ENCODE results near the gene ARMH4. TPM values are rescaled to one million over a fixed set of nuclear protein-coding genes. Genes with fewer than 3 reads are reported as not detected.

The ARMH4 gene
- total RNA-seq, 2 experiments from 2014 or later, result 0.43 TPM; not detected in 1

- Mint-ChIP-seq H3K9me3 (no peaks in the 10 kb centered on the region), H3K4me3 (no peak overlapping the region), H3K27me3 (ENCODE audit: low read depth) (peaks cover 9% of the 10 kb centered on the region), H3K4me1 (ENCODE audit: low read depth) (peaks cover 5% of the 10 kb centered on the region), H3K27ac (no peak overlapping the region), H3K36me3 (ENCODE audit: low read depth) (no peaks in the 10 kb centered on the region)
- intact Hi-C loops (cut with micrococcal nuclease), result loop anchor here (2.0 to 10.0 kb wide), 4 partner anchors 189 to 531 kb away; partner anchors contain the start of gene ARID4A
- CTCF ChIA-PET, result interaction anchor here (1.1 to 5.5 kb wide), 8 partner anchors 40 to 286 kb away, joined by 3 to 47 read pairs (median 5); partner anchors contain the start of gene TOMM20L
- no peak for DNase-seq
Observed at GRCh38 chr14:58109744-58110143, 42.3 kb downstream of the ARMH4 start.

DNA sequence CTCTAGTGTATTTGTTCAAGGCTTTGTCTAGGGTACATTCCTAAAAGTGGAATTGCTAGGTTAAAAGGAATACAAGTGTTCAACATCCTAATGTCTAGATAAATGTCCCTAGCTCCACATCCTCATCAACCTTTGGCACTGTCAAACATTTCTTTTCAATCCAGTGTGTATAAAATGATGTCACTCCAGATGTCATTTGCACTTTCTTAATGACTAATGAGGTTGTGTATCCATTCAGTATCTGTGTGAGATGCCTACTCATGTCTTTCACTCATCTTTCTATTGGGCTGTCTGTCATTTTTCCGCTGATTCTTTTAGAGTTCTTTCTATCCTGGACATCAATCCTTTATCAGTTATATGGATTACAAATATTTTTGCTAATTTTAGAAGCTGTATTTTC lies 43.3 kb downstream of the ARMH4 start:
- Mint-ChIP-seq H3K27ac (no peak overlapping the region), H3K27me3 (ENCODE audit: low read depth) (peaks cover 7% of the 10 kb centered on the region), H3K4me3 (no peak overlapping the region), H3K36me3 (ENCODE audit: low read depth) (no peaks in the 10 kb centered on the region), H3K9me3 (no peaks in the 10 kb centered on the region), H3K4me1 (ENCODE audit: low read depth) (peaks cover 5% of the 10 kb centered on the region)
- CTCF ChIA-PET, result interaction anchor here (0.6 to 5.5 kb wide), 8 partner anchors 25 to 287 kb away, joined by 4 to 47 read pairs (median 5); partner anchors contain the start of gene TOMM20L
- intact Hi-C loops (cut with micrococcal nuclease), result loop anchor here (1.0 to 10.0 kb wide), 10 partner anchors 58 to 947 kb away; partner anchors contain the start of genes ARID4A and TOMM20L
- no peak for DNase-seq

DNA sequence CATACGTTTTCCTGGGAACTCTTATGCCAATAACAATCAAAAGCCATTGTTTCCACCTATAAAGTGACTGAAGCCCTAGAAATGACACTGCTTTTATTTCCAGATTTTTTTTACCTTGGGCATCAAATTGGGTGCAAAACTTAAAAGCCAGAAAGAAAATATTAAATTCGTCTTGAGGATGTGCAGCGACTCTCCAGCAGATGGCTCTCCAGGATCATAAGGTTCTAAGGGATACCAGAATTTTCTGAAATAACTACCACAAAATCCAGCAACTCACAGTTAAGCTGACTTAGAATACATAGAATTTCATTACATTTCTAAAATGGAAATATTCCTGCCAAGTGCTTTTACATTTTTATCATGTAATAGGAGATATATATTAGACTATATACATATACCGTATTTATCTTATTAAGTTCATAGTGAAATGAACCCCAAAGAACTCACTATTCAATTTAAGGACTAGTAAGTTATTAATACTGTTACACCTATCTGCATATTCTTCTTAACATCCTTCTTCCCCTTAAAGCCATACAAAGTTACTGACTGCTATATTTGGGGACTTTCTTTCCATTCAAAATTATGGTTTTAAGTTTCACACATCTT lies 44.0 kb downstream of the ARMH4 start:
- peaks cover 7% of the 10 kb centered on the region for H3K27me3 Mint-ChIP-seq (ENCODE audit: low read depth)
- no peaks in the 10 kb centered on the region for H3K36me3 Mint-ChIP-seq (ENCODE audit: low read depth)
- intact Hi-C loops (cut with micrococcal nuclease), result loop anchor here (1.0 to 10.0 kb wide), 10 partner anchors 58 to 947 kb away; partner anchors contain the start of genes ARID4A and TOMM20L
- no peak overlapping the region for H3K27ac Mint-ChIP-seq
- H3K9me3 Mint-ChIP-seq, result no peaks in the 10 kb centered on the region
- no peak overlapping the region for H3K4me3 Mint-ChIP-seq
- peak; percentile 65 for DNase-seq
- CTCF ChIA-PET, result interaction anchor here (0.6 to 5.5 kb wide), 6 partner anchors 26 to 947 kb away, joined by 3 to 47 read pairs (median 5); partner anchors contain the start of gene TOMM20L
- peaks cover 5% of the 10 kb centered on the region for H3K4me1 Mint-ChIP-seq (ENCODE audit: low read depth)

DNA sequence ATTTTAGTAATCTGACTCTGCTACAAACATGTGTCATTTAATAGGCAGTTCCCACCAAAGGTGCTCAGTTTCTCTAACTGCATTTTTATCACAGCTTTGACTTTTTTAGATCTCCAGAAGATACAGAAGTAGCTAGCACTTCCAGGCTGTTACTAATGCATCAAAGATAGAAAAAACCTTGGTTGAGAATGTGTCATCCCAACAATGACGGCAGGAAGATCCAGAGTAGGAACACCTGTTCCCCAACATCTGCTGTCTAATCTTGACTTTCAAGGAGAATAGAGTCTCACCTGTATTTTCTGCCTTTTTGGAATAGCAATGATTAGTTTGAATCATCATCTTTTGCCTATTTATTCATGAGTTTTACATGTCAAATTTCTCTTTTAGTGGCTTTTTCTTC lies 45.0 kb downstream of the ARMH4 start:
- Mint-ChIP-seq H3K9me3 (no peaks in the 10 kb centered on the region), H3K4me1 (ENCODE audit: low read depth) (peaks cover 5% of the 10 kb centered on the region), H3K36me3 (ENCODE audit: low read depth) (no peaks in the 10 kb centered on the region), H3K27ac (no peak overlapping the region), H3K27me3 (ENCODE audit: low read depth) (peaks cover 7% of the 10 kb centered on the region), H3K4me3 (no peak overlapping the region)
- intact Hi-C loops (cut with micrococcal nuclease), result loop anchor here (10.0 kb wide), 1 partner anchor 358 kb away; no protein-coding TSS in a partner anchor
- CTCF ChIA-PET, result interaction anchor here (0.6 to 5.5 kb wide), 2 partner anchors 36 to 61 kb away, joined by 4 to 47 read pairs; no protein-coding TSS in a partner anchor
- DNase-seq, result no peak

- no peak overlapping the region for H3K27ac Mint-ChIP-seq
- DNase-seq, result no peak
- H3K36me3 Mint-ChIP-seq (ENCODE audit: low read depth), result no peaks in the 10 kb centered on the region
- CTCF ChIA-PET, result interaction anchor here (5.5 kb wide), 1 partner anchor 62 kb away, joined by 47 read pairs; no protein-coding TSS in a partner anchor
- H3K4me1 Mint-ChIP-seq (ENCODE audit: low read depth), result peaks cover 5% of the 10 kb centered on the region
- peaks cover 7% of the 10 kb centered on the region for H3K27me3 Mint-ChIP-seq (ENCODE audit: low read depth)
- no peaks in the 10 kb centered on the region for H3K9me3 Mint-ChIP-seq
- intact Hi-C loops (cut with micrococcal nuclease), result loop anchor here (10.0 kb wide), 1 partner anchor 358 kb away; no protein-coding TSS in a partner anchor
- H3K4me3 Mint-ChIP-seq, result no peak overlapping the region
Observed at GRCh38 chr14:58106446-58106845, 45.6 kb downstream of the ARMH4 start.

GRCh38 chr14:58104808-58105207 lies 47.2 kb downstream of the ARMH4 start:
- H3K36me3 Mint-ChIP-seq (ENCODE audit: low read depth), result no peaks in the 10 kb centered on the region
- H3K4me1 Mint-ChIP-seq (ENCODE audit: low read depth), result peaks cover 5% of the 10 kb centered on the region
- no peak overlapping the region for H3K4me3 Mint-ChIP-seq
- CTCF ChIA-PET, result interaction anchor here (0.7 kb wide), 1 partner anchor 150 kb away, joined by 3 read pairs; no protein-coding TSS in a partner anchor
- H3K27ac Mint-ChIP-seq, result no peak overlapping the region
- intact Hi-C loops (cut with micrococcal nuclease), result loop anchor here (10.0 kb wide), 1 partner anchor 360 kb away; no protein-coding TSS in a partner anchor
- peaks cover 7% of the 10 kb centered on the region for H3K27me3 Mint-ChIP-seq (ENCODE audit: low read depth)
- no peaks in the 10 kb centered on the region for H3K9me3 Mint-ChIP-seq
- DNase-seq, result no peak

GRCh38 chr14:58100735-58101368 lies 51.2 kb downstream of the ARMH4 start:
- H3K36me3 Mint-ChIP-seq (ENCODE audit: low read depth), result no peaks in the 10 kb centered on the region
- no peaks in the 10 kb centered on the region for H3K4me1 Mint-ChIP-seq (ENCODE audit: low read depth)
- H3K4me3 Mint-ChIP-seq, result no peak overlapping the region
- intact Hi-C loops (cut with micrococcal nuclease), result loop anchor here (10.0 kb wide), 1 partner anchor 364 kb away; no protein-coding TSS in a partner anchor
- no peak for DNase-seq
- H3K27ac Mint-ChIP-seq, result no peak overlapping the region
- H3K27me3 Mint-ChIP-seq (ENCODE audit: low read depth), result peaks cover 5% of the 10 kb centered on the region
- CTCF ChIA-PET, result interaction anchor here (1.1 kb wide), 1 partner anchor 44 kb away, joined by 4 read pairs; no protein-coding TSS in a partner anchor
- no peaks in the 10 kb centered on the region for H3K9me3 Mint-ChIP-seq

GRCh38 chr14:58099682-58100081 lies 52.3 kb downstream of the ARMH4 start:
- intact Hi-C loops (cut with micrococcal nuclease), result loop anchor here (10.0 kb wide), 1 partner anchor 365 kb away; no protein-coding TSS in a partner anchor
- no peak overlapping the region for H3K27ac Mint-ChIP-seq
- no peak overlapping the region for H3K4me3 Mint-ChIP-seq
- no peaks in the 10 kb centered on the region for H3K9me3 Mint-ChIP-seq
- no peaks in the 10 kb centered on the region for H3K4me1 Mint-ChIP-seq (ENCODE audit: low read depth)
- H3K27me3 Mint-ChIP-seq (ENCODE audit: low read depth), result peaks cover 4% of the 10 kb centered on the region
- H3K36me3 Mint-ChIP-seq (ENCODE audit: low read depth), result no peaks in the 10 kb centered on the region
- CTCF ChIA-PET, result interaction anchor here (1.1 kb wide), 1 partner anchor 45 kb away, joined by 4 read pairs; no protein-coding TSS in a partner anchor
- no peak for DNase-seq

GRCh38 chr14:58098507-58098906 lies 53.5 kb downstream of the ARMH4 start:
- DNase-seq, result no peak

GRCh38 chr14:58096731-58097130 lies 55.3 kb downstream of the ARMH4 start:
- CTCF ChIA-PET, result no interaction called here
- peaks cover 4% of the 10 kb centered on the region for H3K27me3 Mint-ChIP-seq (ENCODE audit: low read depth)
- intact Hi-C loops (cut with micrococcal nuclease), result no loop called here
- no peak overlapping the region for H3K4me3 Mint-ChIP-seq
- no peaks in the 10 kb centered on the region for H3K4me1 Mint-ChIP-seq (ENCODE audit: low read depth)
- DNase-seq, result no peak
- no peaks in the 10 kb centered on the region for H3K9me3 Mint-ChIP-seq
- H3K27ac Mint-ChIP-seq, result no peak overlapping the region
- no peaks in the 10 kb centered on the region for H3K36me3 Mint-ChIP-seq (ENCODE audit: low read depth)

More at GRCh38 chr14:58098507-58098906, 53.5 kb downstream of the ARMH4 start:
- Mint-ChIP-seq H3K4me1 (ENCODE audit: low read depth) (no peaks in the 10 kb centered on the region), H3K27ac (no peak overlapping the region), H3K27me3 (ENCODE audit: low read depth) (peaks cover 4% of the 10 kb centered on the region), H3K36me3 (ENCODE audit: low read depth) (no peaks in the 10 kb centered on the region), H3K4me3 (no peak overlapping the region), H3K9me3 (no peaks in the 10 kb centered on the region)
- intact Hi-C loops (cut with micrococcal nuclease), result no loop called here
- CTCF ChIA-PET, result no interaction called here

DNA sequence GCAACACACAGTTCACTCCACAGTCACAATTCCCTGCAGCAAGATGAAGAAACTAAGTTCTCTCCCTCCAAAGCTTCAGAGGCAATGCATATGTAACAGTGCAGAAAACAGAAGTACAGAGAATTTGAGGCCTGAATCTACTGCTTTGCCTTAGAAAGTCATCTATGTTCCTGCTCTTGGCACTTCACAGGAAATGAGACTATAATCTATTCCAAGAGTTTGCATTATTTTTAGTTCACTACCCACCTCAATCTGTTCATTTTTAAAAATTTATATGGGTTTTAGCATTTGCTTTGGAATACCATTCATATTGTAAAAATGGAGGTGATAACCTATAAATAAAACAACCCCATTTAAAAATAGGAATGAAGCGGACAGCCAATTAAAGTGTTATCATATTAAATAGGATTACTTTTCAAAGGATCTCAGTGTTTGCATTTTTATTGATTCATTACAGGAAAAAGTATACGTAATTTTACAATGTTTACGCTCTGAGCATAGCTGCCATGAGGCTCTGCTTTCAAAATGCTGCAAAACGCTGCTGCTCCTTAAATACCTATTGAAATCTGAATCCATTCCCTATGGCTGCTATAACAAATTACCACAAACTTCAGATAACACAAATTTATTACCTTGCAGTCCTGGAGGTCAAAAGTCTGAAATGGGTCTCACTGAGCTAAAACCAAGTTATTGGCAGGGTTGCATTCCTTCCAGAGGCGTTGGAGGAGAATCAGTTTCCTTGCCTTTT lies 60.0 kb downstream of the ARMH4 start:
- H3K9me3 Mint-ChIP-seq, result no peaks in the 10 kb centered on the region
- H3K4me1 Mint-ChIP-seq (ENCODE audit: low read depth), result no peaks in the 10 kb centered on the region
- no peak overlapping the region for H3K4me3 Mint-ChIP-seq
- CTCF ChIA-PET, result interaction anchor here (0.7 kb wide), 1 partner anchor 13 kb away, joined by 3 read pairs; no protein-coding TSS in a partner anchor
- peaks cover 8% of the 10 kb centered on the region for H3K27me3 Mint-ChIP-seq (ENCODE audit: low read depth)
- DNase-seq, result no peak
- H3K27ac Mint-ChIP-seq, result no peak overlapping the region
- H3K36me3 Mint-ChIP-seq (ENCODE audit: low read depth), result no peaks in the 10 kb centered on the region
- intact Hi-C loops (cut with micrococcal nuclease), result no loop called here
